Activated T-cell treated with anti-CD3 and anti-CD28 coated beads, Interleukin-2, amount 50 U/mL, for 72 hours (primary cell): ENCODE results near the gene STX18. TPM values are rescaled to one million over a fixed set of nuclear protein-coding genes. Genes with fewer than 3 reads are reported as not detected.
A peak's percentile ranks its signal among the peaks of the same experiment; 100 is the strongest.
"Not testable (repeated sequence)": the region's sequence is repeated elsewhere in the genome, so short reads cannot be mapped to it uniquely, and the experiment has no call there.

ENCODE experiments used
- ATAC-seq, 2 donors: fragments of 150-1000 bp; cut with Tn5 transposase; replicated peaks in 1 of 2; 2 replicates each; pipeline ENCODE4 v1.10.0; 2021; ENCODE audit warnings: moderate library complexity in 2 of 2, mild to moderate bottlenecking in 1 of 2
- DNase-seq, 2 donors: peaks; one replicate each; pipeline ENCODE4 v3.0.0; 2021 to 2022; ENCODE audit warnings: mixed read lengths in 1 of 2
- H3K27ac Mint-ChIP-seq: one replicate; pipeline ENCODE4 v1.8.0; 2022; ENCODE audit warnings: mild to moderate bottlenecking, moderate library complexity, mixed read lengths
- H3K27me3 Mint-ChIP-seq: one replicate; pipeline ENCODE4 v1.8.0; 2022; ENCODE audit warnings: low read depth, mixed read lengths
- H3K36me3 Mint-ChIP-seq, 2 donors: one replicate each; pipeline ENCODE4 v1.8.0; 2022; ENCODE audit warnings: mixed read lengths in 2 of 2, mild to moderate bottlenecking in 1 of 2; ENCODE audit not compliant: insufficient read depth in 2 of 2
- H3K4me1 Mint-ChIP-seq: one replicate; pipeline ENCODE4 v1.8.0; 2022; ENCODE audit warnings: low read depth, mixed read lengths
- H3K4me3 Mint-ChIP-seq, 2 donors: one replicate each; pipeline ENCODE4 v1.8.0; 2022; ENCODE audit warnings: mild to moderate bottlenecking in 2 of 2, mixed read lengths in 2 of 2, moderate library complexity in 2 of 2
- H3K9me3 Mint-ChIP-seq, 2 donors: one replicate each; pipeline ENCODE4 v1.8.0; 2022; ENCODE audit warnings: mixed read lengths in 2 of 2
- total RNA-seq, 2 donors: library from RNA; stranded (reverse); gene quantifications; one replicate each; pipeline ENCODE4 v1.2.3, GENCODE V29; 2022

STX18 gene
- total RNA-seq, 2 donors from 2014 or later = 22.3 to 24.0 TPM

GRCh38 chr4:4519297-4519894, 22.5 kb downstream of the STX18 start:
- no peaks in the 10 kb centered on the region for H3K27me3 Mint-ChIP-seq
- H3K36me3 Mint-ChIP-seq = peaks cover 0 to 3% of the 10 kb centered on the region in 2 donors
- H3K9me3 Mint-ChIP-seq = no peaks in the 10 kb centered on the region
- peaks cover 24% of the 10 kb centered on the region for H3K4me1 Mint-ChIP-seq
- DNase-seq (no peak), ATAC-seq (no peak)
- H3K27ac Mint-ChIP-seq = no peak overlapping the region
- no peak overlapping the region for H3K4me3 Mint-ChIP-seq

- ATAC-seq (no peak), DNase-seq (no peak)
- Mint-ChIP-seq H3K9me3 (no peaks in the 10 kb centered on the region), H3K27me3 (no peaks in the 10 kb centered on the region), H3K27ac (no peak overlapping the region), H3K4me1 (peaks cover 23% of the 10 kb centered on the region), H3K4me3 (no peak overlapping the region), H3K36me3 (peaks cover 0 to 3% of the 10 kb centered on the region in 2 donors)
These were observed 23.1 kb downstream of the STX18 start for GRCh38 chr4:4518747-4519146.

GRCh38 chr4:4514786-4515185, 27.1 kb downstream of the STX18 start:
- Mint-ChIP-seq H3K4me3 (no peak overlapping the region), H3K9me3 (no peaks in the 10 kb centered on the region), H3K4me1 (peaks cover 15% of the 10 kb centered on the region), H3K36me3 (no peaks in the 10 kb centered on the region), H3K27ac (no peak overlapping the region), H3K27me3 (no peaks in the 10 kb centered on the region)
- ATAC-seq = no peak
- DNase-seq = no peak

GRCh38 chr4:4512282-4512681, 29.6 kb downstream of the STX18 start:
- no peak for DNase-seq

GRCh38 chr4:4510641-4511040, 31.2 kb downstream of the STX18 start:
- H3K27me3 Mint-ChIP-seq, H3K36me3 Mint-ChIP-seq, H3K27ac Mint-ChIP-seq, DNase-seq, ATAC-seq, H3K4me3 Mint-ChIP-seq, H3K4me1 Mint-ChIP-seq, H3K9me3 Mint-ChIP-seq: not testable (repeated sequence)

More at GRCh38 chr4:4512282-4512681, 29.6 kb downstream of the STX18 start:
- H3K36me3 Mint-ChIP-seq = peaks cover 0 to 2% of the 10 kb centered on the region in 2 donors
- no peak for ATAC-seq
- H3K27me3 Mint-ChIP-seq = no peaks in the 10 kb centered on the region
- H3K4me3 Mint-ChIP-seq = no peak overlapping the region
- H3K27ac Mint-ChIP-seq = no peak overlapping the region
- peaks cover 5% of the 10 kb centered on the region for H3K4me1 Mint-ChIP-seq
- H3K9me3 Mint-ChIP-seq = no peaks in the 10 kb centered on the region

GRCh38 chr4:4509521-4509920, 32.3 kb downstream of the STX18 start:
- no peaks in the 10 kb centered on the region for H3K27me3 Mint-ChIP-seq
- peaks cover 2% of the 10 kb centered on the region for H3K4me1 Mint-ChIP-seq
- no peak for ATAC-seq
- no peak overlapping the region for H3K27ac Mint-ChIP-seq
- H3K9me3 Mint-ChIP-seq = no peaks in the 10 kb centered on the region
- H3K4me3 Mint-ChIP-seq = no peak overlapping the region
- H3K36me3 Mint-ChIP-seq = peaks cover 0 to 2% of the 10 kb centered on the region in 2 donors
- no peak for DNase-seq

GRCh38 chr4:4507923-4508322, 33.9 kb downstream of the STX18 start:
- peaks cover 0 to 2% of the 10 kb centered on the region in 2 donors for H3K36me3 Mint-ChIP-seq
- no peak overlapping the region for H3K27ac Mint-ChIP-seq
- no peaks in the 10 kb centered on the region for H3K27me3 Mint-ChIP-seq
- ATAC-seq = no peak
- DNase-seq = no peak
- no peaks in the 10 kb centered on the region for H3K9me3 Mint-ChIP-seq
- H3K4me3 Mint-ChIP-seq = no peak overlapping the region
- peaks cover 11% of the 10 kb centered on the region for H3K4me1 Mint-ChIP-seq

GRCh38 chr4:4507403-4507802, 34.4 kb downstream of the STX18 start:
- ATAC-seq (no peak), DNase-seq (no peak)
- H3K4me1 Mint-ChIP-seq = peaks cover 16% of the 10 kb centered on the region
- peaks cover 0 to 2% of the 10 kb centered on the region in 2 donors for H3K36me3 Mint-ChIP-seq
- no peak overlapping the region for H3K27ac Mint-ChIP-seq
- no peaks in the 10 kb centered on the region for H3K27me3 Mint-ChIP-seq
- no peaks in the 10 kb centered on the region for H3K9me3 Mint-ChIP-seq
- no peak overlapping the region for H3K4me3 Mint-ChIP-seq

- Mint-ChIP-seq H3K36me3 (peaks cover 0 to 2% of the 10 kb centered on the region in 2 donors), H3K4me3 (no peak overlapping the region), H3K9me3 (no peaks in the 10 kb centered on the region), H3K27me3 (no peaks in the 10 kb centered on the region), H3K27ac (no peak overlapping the region), H3K4me1 (peaks cover 19% of the 10 kb centered on the region)
- DNase-seq (no peak), ATAC-seq (no peak)
These were observed 34.9 kb downstream of the STX18 start for GRCh38 chr4:4506961-4507360.

GRCh38 chr4:4505211-4505610, 36.6 kb downstream of the STX18 start:
- not testable (repeated sequence) for ATAC-seq, DNase-seq, H3K36me3 Mint-ChIP-seq, H3K9me3 Mint-ChIP-seq, H3K4me3 Mint-ChIP-seq, H3K27ac Mint-ChIP-seq, H3K27me3 Mint-ChIP-seq
- peaks cover 21% of the 10 kb centered on the region for H3K4me1 Mint-ChIP-seq

- Mint-ChIP-seq H3K27ac (no peak overlapping the region), H3K4me1 (peaks cover 21% of the 10 kb centered on the region)
These were observed 37.1 kb downstream of the STX18 start for GRCh38 chr4:4504783-4505182.

GRCh38 chr4:4502694-4503311, 39.0 kb downstream of the STX18 start:
- Mint-ChIP-seq H3K4me1 (peaks cover 21% of the 10 kb centered on the region), H3K9me3 (no peaks in the 10 kb centered on the region), H3K36me3 (no peaks in the 10 kb centered on the region), H3K27ac (peak overlapping the region; percentile 25), H3K27me3 (no peaks in the 10 kb centered on the region), H3K4me3 (peak overlapping the region; percentile 68 to 77)
- DNase-seq = peak; percentile 16 to 27
- ATAC-seq = peak; percentile 84 to 96

More at GRCh38 chr4:4504783-4505182, 37.1 kb downstream of the STX18 start:
- Mint-ChIP-seq H3K27me3 (no peaks in the 10 kb centered on the region), H3K9me3 (no peaks in the 10 kb centered on the region), H3K4me3 (no peak overlapping the region), H3K36me3 (peaks cover 0 to 2% of the 10 kb centered on the region in 2 donors)
- DNase-seq (no peak), ATAC-seq (no peak)

GRCh38 chr4:4501679-4502078, 40.2 kb downstream of the STX18 start:
- Mint-ChIP-seq H3K27ac (no peak overlapping the region), H3K9me3 (no peaks in the 10 kb centered on the region), H3K4me1 (peaks cover 21% of the 10 kb centered on the region), H3K4me3 (no peak overlapping the region), H3K27me3 (no peaks in the 10 kb centered on the region), H3K36me3 (no peaks in the 10 kb centered on the region)
- ATAC-seq (no peak), DNase-seq (no peak)
